ENCODE measurements around the gene TULP4.
"Not testable (repeated sequence)": the region's sequence is repeated elsewhere in the genome, so short reads cannot be mapped to it uniquely, and the experiment has no call there.

Gene TULP4

DNA sequence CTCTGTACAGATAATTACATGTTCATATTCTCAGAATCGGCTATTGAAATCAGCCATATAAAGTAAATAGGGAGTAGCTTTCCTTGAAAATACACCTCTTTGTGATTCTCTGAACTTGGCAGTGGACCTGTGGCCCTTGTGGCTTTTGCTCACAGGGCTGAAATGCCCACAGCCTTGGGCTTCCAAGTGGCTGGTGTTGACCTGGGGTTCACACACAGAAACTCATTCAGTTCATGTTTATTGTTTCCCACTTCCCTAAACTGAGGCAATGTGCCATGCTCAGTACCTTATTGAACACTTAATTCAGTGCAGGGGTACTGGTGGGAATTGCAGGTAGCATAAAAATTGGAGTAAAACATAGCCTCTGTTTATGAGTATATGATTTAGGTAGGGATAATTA is 19.1 kb upstream of the TULP4 start:
- DNase-seq (ENCODE audit: low read depth in 2 of 2): no peak

GRCh38 chr6:158295976-158296853 is 16.1 kb upstream of the TULP4 start:
- not testable (repeated sequence) for DNase-seq (ENCODE audit: low read depth in 2 of 2)

GRCh38 chr6:158296854-158297324 is 15.4 kb upstream of the TULP4 start:
- not testable (repeated sequence) for DNase-seq (ENCODE audit: low read depth in 2 of 2)

- not testable (repeated sequence) for DNase-seq (ENCODE audit: low read depth in 2 of 2)
These were observed 14.6 kb upstream of the TULP4 start for GRCh38 chr6:158297657-158298056.

DNA sequence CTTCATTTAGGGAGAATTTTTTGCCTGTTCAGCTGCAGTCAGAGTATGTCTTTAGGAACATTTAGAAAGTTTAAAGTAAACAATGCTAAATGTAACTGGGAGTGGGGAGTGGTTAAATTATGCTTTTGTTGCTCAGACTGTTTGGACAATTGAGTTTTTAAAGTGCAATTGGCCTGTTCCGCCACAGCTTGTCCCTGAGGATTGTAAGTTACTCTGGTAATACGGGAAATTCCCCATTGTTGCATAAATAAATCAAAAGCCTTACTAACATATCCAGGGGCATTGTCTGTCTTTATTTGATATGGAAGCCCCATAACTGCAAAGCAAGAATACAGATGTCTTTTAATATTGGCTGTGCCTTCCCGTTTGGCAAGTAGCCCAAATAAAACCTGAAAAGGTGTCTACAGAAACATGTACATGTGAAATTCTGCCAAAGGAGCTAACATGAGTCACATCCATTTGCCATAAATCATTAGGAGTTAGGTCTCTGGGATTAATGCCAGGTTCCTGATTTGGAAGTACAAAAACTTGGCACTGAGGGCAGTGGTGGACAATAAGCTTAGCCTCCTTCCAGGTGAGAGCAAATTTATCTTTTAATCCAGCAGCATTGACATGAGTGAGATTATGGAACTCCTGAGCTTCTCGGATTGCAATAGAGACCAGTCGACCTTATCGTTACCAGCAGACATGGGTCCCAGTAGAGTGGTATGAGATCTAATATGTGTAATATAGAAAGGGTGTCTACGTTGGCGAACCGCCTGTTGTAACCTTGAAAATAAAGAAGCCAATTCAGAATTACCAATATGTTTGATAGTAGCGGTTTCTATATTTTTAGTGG is 11.7 kb upstream of the TULP4 start:
- DNase-seq (ENCODE audit: low read depth in 2 of 2): not testable (repeated sequence)

DNA sequence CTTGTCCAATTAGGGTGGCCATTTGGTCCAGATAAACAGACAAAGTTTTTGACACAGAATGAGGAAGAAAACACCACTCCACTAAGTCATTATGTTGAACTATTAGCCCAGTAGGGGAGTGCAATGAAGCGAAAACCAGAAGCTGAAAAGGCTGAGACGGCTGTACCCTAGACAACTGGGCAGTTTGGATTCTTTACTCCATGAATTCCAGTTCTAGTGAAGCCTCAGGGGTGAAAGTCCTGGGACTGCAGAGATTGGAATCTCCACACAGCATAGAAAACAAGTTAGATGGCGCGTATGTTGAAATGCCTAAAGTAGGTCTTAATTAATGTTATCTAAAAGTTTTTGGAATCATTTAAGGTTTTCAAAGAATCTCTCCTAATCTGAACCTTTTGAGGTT is 10.7 kb upstream of the TULP4 start:
- DNase-seq (ENCODE audit: low read depth in 2 of 2): not testable (repeated sequence)

- not testable (repeated sequence) for DNase-seq (ENCODE audit: low read depth in 2 of 2)
These were observed 10.0 kb upstream of the TULP4 start for GRCh38 chr6:158302195-158302796.

DNA sequence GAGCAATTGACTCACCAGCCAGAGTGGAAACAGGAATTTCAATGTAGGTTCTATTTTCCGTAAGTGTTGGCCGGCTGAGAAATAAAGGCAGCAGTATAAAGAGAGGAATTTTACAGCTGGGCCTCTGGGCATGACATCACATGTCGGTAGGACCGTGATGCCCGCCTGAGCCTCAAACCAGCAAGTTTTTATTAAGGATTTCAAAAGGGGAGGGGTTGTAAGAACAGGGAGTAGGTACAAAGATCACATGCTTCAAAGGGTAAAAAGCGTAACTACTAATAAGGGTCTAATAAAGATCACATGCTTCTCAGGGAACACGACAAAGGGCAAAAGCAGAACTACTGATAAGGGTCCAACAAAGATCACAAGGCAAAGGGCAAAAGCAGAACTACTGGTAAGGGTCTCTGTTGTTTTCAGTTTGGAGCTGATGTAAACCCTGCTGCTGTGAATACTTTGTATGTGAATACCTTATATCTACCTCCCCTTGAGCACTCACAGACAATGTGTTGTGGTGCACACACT is 9.0 kb upstream of the TULP4 start:
- no peak for DNase-seq (ENCODE audit: low read depth in 2 of 2)

- DNase-seq (ENCODE audit: low read depth in 2 of 2): no peak
These were observed 8.0 kb upstream of the TULP4 start for GRCh38 chr6:158304254-158304653.

DNA sequence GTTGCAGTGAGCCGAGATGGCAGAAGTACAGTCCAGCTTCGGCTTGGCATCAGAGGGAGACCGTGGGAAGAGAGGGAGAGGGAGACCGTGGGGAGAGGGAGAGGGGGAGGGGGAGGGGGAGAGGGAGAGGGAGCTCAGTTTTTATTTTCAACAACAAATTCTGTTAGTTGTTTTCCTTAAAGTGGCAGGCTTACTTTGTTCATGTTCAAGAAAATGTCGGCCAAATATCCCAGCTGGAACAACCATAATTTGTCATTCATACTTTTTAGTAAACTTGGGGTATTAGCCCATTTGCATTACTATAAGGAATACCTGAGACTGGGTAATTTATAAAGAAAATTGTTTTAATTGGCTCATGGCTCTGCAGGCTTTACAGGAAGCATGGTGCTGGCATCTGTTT is 2.5 kb upstream of the TULP4 start:
- DNase-seq (ENCODE audit: low read depth in 2 of 2): no peak

DNA sequence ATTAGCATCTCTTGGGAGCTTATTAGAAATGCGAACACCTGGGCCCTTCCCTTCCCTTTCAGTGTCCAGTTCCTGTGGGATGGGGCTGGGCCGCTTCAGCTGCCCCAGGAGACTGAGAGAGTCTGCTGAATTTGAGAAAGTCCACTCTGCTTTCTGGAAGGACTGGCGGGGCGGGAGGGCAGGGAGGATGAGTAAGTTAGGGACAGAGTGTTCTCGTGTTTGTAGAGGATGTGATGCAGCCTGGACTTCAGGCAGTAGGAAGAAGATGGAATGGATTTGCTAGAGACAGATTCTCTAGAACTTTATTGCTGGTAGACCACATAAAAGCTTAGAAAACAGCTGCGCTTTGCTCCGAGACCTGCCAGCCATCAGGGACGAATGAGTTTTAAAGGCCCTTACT is 1.1 kb upstream of the TULP4 start:
- no peak for DNase-seq (ENCODE audit: low read depth in 2 of 2)

GRCh38 chr6:158311626-158312025 is 639 bp upstream of the TULP4 start:
- DNase-seq (ENCODE audit: low read depth in 2 of 2): no peak

- DNase-seq (ENCODE audit: low read depth in 2 of 2): no peak
These were observed 570 bp downstream of the TULP4 start for GRCh38 chr6:158312672-158313397.

GRCh38 chr6:158313989-158314388 is 1.7 kb downstream of the TULP4 start:
- DNase-seq (ENCODE audit: low read depth in 2 of 2): no peak

DNA sequence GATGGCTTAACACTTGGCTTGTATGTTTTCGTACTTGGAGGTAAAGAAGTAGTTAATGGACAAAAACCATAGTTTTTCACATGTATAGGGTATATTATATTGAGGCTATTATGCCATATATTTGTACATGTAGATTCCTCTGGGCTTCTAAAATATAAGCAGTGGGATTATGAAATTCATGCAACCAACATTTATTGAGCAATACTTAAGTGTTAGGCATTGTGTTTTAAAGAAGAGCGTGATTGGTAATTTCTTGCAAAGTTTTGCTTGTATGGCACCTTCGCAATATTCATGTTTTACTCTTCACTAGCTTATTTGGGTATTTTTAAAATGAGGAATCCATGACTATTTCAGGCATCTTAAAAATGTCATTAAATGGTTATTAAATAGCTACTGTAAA is 2.5 kb downstream of the TULP4 start:
- DNase-seq (ENCODE audit: low read depth in 2 of 2): no peak

- DNase-seq (ENCODE audit: low read depth in 2 of 2): no peak
These were observed 3.8 kb downstream of the TULP4 start for GRCh38 chr6:158316022-158316421.

GRCh38 chr6:158321960-158322359 is 9.7 kb downstream of the TULP4 start:
- peak; percentile 57 to 63 for DNase-seq (ENCODE audit: low read depth in 2 of 2)

DNA sequence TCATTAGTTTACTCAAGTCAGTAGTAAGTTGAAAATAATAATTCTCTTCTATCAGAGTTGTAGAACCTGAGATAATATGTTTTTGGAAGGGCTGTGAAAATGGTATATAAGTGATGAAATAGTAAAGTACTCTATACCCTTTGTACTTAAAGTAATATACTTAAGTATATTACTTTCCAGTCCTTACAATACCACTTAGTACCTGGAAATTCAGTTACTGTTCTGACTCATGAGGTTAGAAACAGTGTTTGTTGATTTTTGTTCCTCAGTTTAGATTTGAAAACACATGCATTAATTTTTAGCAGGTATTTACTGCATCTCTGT is 10.1 kb downstream of the TULP4 start:
- no peak for DNase-seq (ENCODE audit: low read depth in 2 of 2)

DNA sequence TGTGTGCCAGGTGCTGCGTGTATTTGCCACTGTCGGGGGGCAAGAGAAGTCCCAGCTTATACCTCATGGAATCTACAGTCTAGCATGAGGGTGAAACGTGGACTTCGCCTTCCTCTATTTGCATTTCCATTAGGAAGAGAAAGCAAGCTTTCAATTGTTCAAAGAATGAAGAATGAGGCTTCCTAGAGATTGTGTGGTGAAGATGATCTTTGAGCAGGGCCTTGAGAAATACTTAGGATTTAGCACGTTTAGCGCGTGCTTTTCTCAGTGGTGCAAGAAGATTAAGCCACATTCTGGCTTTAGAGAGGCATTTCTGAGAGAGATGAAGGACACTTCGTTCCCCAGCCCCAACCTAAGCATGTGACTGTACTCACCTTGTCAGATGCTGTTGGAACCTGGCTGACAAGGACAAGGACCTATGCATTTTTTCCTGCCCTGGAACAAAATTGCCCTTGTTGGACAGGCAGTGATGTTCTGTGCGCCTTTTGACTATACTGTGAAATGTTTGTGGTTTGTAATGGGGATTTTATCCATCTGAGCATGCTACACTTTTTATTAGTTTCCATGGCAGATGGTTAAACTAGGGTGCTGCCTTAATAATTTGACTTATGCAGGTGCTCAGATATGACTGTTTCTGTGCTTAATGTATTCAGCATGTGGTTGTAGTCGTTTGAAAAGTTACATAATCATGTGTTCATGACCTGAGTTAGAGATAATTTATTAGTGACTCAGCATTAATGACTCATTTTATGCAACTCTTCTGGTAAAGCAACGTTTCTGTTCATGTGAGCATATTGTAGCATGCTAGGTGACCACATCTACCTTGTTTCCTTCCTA is 10.7 kb downstream of the TULP4 start:
- DNase-seq (ENCODE audit: low read depth in 2 of 2): peak; percentile 62 to 63

- no peak for DNase-seq (ENCODE audit: low read depth in 2 of 2)
These were observed 11.3 kb downstream of the TULP4 start for GRCh38 chr6:158323561-158323958.

GRCh38 chr6:158324136-158324535 is 11.9 kb downstream of the TULP4 start:
- no peak for DNase-seq (ENCODE audit: low read depth in 2 of 2)

All from fibroblast of skin of left quadriceps (primary cell).